Thyroid gland (tissue), 4 donors: ENCODE results near the gene TSPAN8.

Experiments
- CTCF ChIP-seq, 6 experiments: fragments of 200-600 bp in 3 of 6; fragments of 450-650 bp in 3 of 6; sonication (generic) in 3 of 6; IDR thresholded peaks; one replicate each; pipeline ENCODE4 v1.5.1; 2016 to 2019; ENCODE audit warnings: antibody characterized with exemption in 6 of 6, mild to moderate bottlenecking in 2 of 6, inconsistent platforms in 1 of 6, moderate library complexity in 1 of 6
- POLR2A ChIP-seq, 2 donors: fragments of 450-650 bp; IDR thresholded peaks; one replicate each; pipeline ENCODE4 v1.6.1; 2017; ENCODE audit warnings: antibody characterized with exemption in 2 of 2, mild to moderate bottlenecking in 2 of 2, moderate library complexity in 1 of 2

- no peak for TF ChIP-seq CTCF (IDR thresholded peaks at IDR 0.05)
- no peak for TF ChIP-seq POLR2A (IDR thresholded peaks at IDR 0.05)
Observed at GRCh38 chr12:71075743-71076142, 82.1 kb downstream of the TSPAN8 start.
